ENCODE measurements around the gene KSR2. TPM values are rescaled to one million over a fixed set of nuclear protein-coding genes. Genes with fewer than 3 reads are reported as not detected.

KSR2 gene
- total RNA-seq, 2 donors from 2014 or later, result 1.1 to 2.0 TPM

GRCh38 chr12:117820216-117820907 is 148.4 kb downstream of the KSR2 start:
- Mint-ChIP-seq H3K4me3 (no peak overlapping the region), H3K27me3 (ENCODE audit: insufficient read depth) (no peaks in the 10 kb centered on the region), H3K9me3 (no peaks in the 10 kb centered on the region), H3K27ac (no peak overlapping the region), H3K4me1 (peaks cover 7% of the 10 kb centered on the region), H3K36me3 (ENCODE audit: low read depth) (no peaks in the 10 kb centered on the region)
- H3K27me3 ChIP-seq (ENCODE audit: control insufficient read depth, insufficient read depth, low read length, poor library complexity, severe bottlenecking), result no peaks in the 10 kb centered on the region
- no peak for DNase-seq
- H3K27ac ChIP-seq (ENCODE audit: low read depth, low read length), result no peak overlapping the region
- no peaks in the 10 kb centered on the region for H3K36me3 ChIP-seq (ENCODE audit: control insufficient read depth, insufficient read depth, low read length)
- no peak for TF ChIP-seq CTCF (conservative IDR thresholded peaks at IDR 0.05)
- no peak overlapping the region for H3K9ac ChIP-seq (ENCODE audit: extremely low read depth, low read length, poor library complexity, severe bottlenecking)
- peaks cover 3% of the 10 kb centered on the region for H3K4me1 ChIP-seq (ENCODE audit: control insufficient read depth, insufficient read depth, low read length)
- H3K4me3 ChIP-seq (ENCODE audit: low read length), result no peak overlapping the region
- no peaks in the 10 kb centered on the region for H3K9me3 ChIP-seq (ENCODE audit: control insufficient read depth, low read length)
- WGBS, 2 experiments (ENCODE audit: insufficient coverage in 1 of 2, insufficient read length in 1 of 2), result 84 to 91% methylated on average over 4 to 11 of the region's 12 CpGs

- Histone ChIP-seq H3K4me3 (ENCODE audit: low read length) (no peak overlapping the region), H3K9me3 (ENCODE audit: control insufficient read depth, low read length) (no peaks in the 10 kb centered on the region), H3K36me3 (ENCODE audit: control insufficient read depth, insufficient read depth, low read length) (no peaks in the 10 kb centered on the region), H3K9ac (ENCODE audit: extremely low read depth, low read length, poor library complexity, severe bottlenecking) (no peak overlapping the region), H3K27me3 (ENCODE audit: control insufficient read depth, insufficient read depth, low read length, poor library complexity, severe bottlenecking) (no peaks in the 10 kb centered on the region), H3K4me1 (ENCODE audit: control insufficient read depth, insufficient read depth, low read length) (peaks cover 3% of the 10 kb centered on the region), H3K27ac (ENCODE audit: low read depth, low read length) (no peak overlapping the region)
- Mint-ChIP-seq H3K9me3 (no peaks in the 10 kb centered on the region), H3K4me3 (no peak overlapping the region), H3K27ac (no peak overlapping the region), H3K4me1 (peaks cover 7% of the 10 kb centered on the region), H3K27me3 (ENCODE audit: insufficient read depth) (no peaks in the 10 kb centered on the region), H3K36me3 (ENCODE audit: low read depth) (no peaks in the 10 kb centered on the region)
- TF ChIP-seq CTCF (conservative IDR thresholded peaks at IDR 0.05), result peak; percentile 54
- no peak for DNase-seq
- 68 to 80% methylated on average over 1 to 4 of the region's 4 CpGs for WGBS, 2 experiments (ENCODE audit: insufficient coverage in 1 of 2, insufficient read length in 1 of 2)
These were observed 149.6 kb downstream of the KSR2 start for GRCh38 chr12:117819160-117819559.

- Mint-ChIP-seq H3K27me3 (ENCODE audit: insufficient read depth) (no peaks in the 10 kb centered on the region), H3K9me3 (no peaks in the 10 kb centered on the region), H3K4me1 (peaks cover 7% of the 10 kb centered on the region), H3K4me3 (no peak overlapping the region), H3K27ac (no peak overlapping the region), H3K36me3 (ENCODE audit: low read depth) (no peaks in the 10 kb centered on the region)
- no peak for TF ChIP-seq CTCF (conservative IDR thresholded peaks at IDR 0.05)
- peaks cover 3% of the 10 kb centered on the region for H3K4me1 ChIP-seq (ENCODE audit: control insufficient read depth, insufficient read depth, low read length)
- no peak overlapping the region for H3K9ac ChIP-seq (ENCODE audit: extremely low read depth, low read length, poor library complexity, severe bottlenecking)
- no peaks in the 10 kb centered on the region for H3K36me3 ChIP-seq (ENCODE audit: control insufficient read depth, insufficient read depth, low read length)
- no peak overlapping the region for H3K4me3 ChIP-seq (ENCODE audit: low read length)
- no peak for DNase-seq
- no peaks in the 10 kb centered on the region for H3K9me3 ChIP-seq (ENCODE audit: control insufficient read depth, low read length)
- 54 to 64% methylated on average over 5 of the region's 5 CpGs for WGBS, 2 experiments (ENCODE audit: insufficient coverage in 1 of 2, insufficient read length in 1 of 2)
- no peaks in the 10 kb centered on the region for H3K27me3 ChIP-seq (ENCODE audit: control insufficient read depth, insufficient read depth, low read length, poor library complexity, severe bottlenecking)
- no peak overlapping the region for H3K27ac ChIP-seq (ENCODE audit: low read depth, low read length)
These were observed 150.4 kb downstream of the KSR2 start for GRCh38 chr12:117818400-117818799.

Data from endodermal cell (in vitro differentiated cells).